ENCODE measurements around the gene GFM1.

DNA sequence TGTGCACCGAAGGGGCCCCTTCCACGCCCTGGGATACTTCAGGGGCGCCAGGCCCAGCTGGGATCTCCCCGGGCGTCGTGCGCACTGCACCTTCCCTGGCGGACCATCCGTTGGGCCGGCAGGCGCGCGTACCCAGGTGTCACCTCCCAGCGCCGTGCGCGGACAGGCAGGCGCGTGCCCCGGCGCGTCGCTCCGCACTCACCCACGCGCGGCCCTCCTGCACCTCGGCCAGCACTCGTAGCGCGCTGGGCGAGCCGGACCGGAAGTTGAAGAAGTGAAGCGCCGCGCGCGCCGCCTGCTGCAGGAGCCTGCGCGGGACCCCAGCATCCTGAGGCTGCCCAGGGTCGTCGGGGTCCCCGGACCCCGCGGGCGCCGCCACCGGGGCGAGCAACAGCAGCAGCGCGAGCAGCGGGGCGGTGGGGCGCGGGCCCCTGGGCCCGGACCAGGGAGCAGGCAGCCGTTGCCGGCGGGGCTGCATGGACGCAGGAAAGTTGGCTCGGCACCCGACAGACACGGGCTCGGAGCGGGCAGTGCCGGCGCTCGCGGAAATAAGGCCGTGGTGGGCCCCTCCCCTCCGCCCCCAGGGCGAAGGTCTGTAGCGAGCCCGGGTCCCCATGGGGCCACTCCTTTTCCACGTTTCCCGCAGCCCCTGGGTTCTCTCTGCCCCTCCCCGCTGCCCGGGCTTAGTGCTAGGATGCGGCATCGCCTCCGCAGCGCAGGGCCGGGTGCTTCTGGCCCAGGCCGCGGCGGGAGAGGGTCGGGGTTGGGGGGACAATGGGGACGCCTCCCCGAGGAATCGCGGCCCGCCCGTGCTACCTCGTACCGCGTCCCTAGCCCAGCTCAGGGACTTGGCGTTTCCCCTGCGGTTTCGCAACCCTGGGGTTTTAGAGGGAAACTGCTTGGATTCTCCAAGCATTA, 87.9 kb downstream of the GFM1 start, which contains the start of gene RARRES1:
- TF ChIP-seq, protein P1, sequence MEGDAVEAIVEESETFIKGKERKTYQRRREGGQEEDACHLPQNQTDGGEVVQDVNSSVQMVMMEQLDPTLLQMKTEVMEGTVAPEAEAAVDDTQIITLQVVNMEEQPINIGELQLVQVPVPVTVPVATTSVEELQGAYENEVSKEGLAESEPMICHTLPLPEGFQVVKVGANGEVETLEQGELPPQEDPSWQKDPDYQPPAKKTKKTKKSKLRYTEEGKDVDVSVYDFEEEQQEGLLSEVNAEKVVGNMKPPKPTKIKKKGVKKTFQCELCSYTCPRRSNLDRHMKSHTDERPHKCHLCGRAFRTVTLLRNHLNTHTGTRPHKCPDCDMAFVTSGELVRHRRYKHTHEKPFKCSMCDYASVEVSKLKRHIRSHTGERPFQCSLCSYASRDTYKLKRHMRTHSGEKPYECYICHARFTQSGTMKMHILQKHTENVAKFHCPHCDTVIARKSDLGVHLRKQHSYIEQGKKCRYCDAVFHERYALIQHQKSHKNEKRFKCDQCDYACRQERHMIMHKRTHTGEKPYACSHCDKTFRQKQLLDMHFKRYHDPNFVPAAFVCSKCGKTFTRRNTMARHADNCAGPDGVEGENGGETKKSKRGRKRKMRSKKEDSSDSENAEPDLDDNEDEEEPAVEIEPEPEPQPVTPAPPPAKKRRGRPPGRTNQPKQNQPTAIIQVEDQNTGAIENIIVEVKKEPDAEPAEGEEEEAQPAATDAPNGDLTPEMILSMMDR (IDR thresholded peaks at IDR 0.05; ENCODE audit: insufficient read depth, low read length) = no peak
- TF ChIP-seq POLR2AphosphoS5 (IDR thresholded peaks at IDR 0.05; ENCODE audit: low read depth) (no peak), GABPA (IDR thresholded peaks at IDR 0.05; ENCODE audit: low read depth) (no peak), SPI1 (IDR thresholded peaks at IDR 0.05; ENCODE audit: borderline replicate concordance, low read depth) (no peak)
- TF ChIP-seq, protein P2, sequence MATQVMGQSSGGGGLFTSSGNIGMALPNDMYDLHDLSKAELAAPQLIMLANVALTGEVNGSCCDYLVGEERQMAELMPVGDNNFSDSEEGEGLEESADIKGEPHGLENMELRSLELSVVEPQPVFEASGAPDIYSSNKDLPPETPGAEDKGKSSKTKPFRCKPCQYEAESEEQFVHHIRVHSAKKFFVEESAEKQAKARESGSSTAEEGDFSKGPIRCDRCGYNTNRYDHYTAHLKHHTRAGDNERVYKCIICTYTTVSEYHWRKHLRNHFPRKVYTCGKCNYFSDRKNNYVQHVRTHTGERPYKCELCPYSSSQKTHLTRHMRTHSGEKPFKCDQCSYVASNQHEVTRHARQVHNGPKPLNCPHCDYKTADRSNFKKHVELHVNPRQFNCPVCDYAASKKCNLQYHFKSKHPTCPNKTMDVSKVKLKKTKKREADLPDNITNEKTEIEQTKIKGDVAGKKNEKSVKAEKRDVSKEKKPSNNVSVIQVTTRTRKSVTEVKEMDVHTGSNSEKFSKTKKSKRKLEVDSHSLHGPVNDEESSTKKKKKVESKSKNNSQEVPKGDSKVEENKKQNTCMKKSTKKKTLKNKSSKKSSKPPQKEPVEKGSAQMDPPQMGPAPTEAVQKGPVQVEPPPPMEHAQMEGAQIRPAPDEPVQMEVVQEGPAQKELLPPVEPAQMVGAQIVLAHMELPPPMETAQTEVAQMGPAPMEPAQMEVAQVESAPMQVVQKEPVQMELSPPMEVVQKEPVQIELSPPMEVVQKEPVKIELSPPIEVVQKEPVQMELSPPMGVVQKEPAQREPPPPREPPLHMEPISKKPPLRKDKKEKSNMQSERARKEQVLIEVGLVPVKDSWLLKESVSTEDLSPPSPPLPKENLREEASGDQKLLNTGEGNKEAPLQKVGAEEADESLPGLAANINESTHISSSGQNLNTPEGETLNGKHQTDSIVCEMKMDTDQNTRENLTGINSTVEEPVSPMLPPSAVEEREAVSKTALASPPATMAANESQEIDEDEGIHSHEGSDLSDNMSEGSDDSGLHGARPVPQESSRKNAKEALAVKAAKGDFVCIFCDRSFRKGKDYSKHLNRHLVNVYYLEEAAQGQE (IDR thresholded peaks at IDR 0.05; ENCODE audit: insufficient replicate concordance, low read depth) = no peak

Data from HL-60 (cell line).